H9 (cell line): ENCODE measurements around the gene KLHL7. TPM values are rescaled to one million over a fixed set of nuclear protein-coding genes. Genes with fewer than 3 reads are reported as not detected.

Experiments used
- DNase-seq: peaks from one replicate; pipeline ENCODE4 v3.0.0-alpha.2; 2017
- H2AFZ ChIP-seq: one replicate; pipeline ENCODE4 v1.6.1; 2013; ENCODE audit warnings: mild to moderate bottlenecking, low read length, control low read depth, moderate library complexity
- H2AK5ac ChIP-seq: 2 replicates; pipeline ENCODE4 v1.6.1; 2013; ENCODE audit warnings: low read length, control low read depth, mixed read lengths; ENCODE audit not compliant: insufficient read length
- H2BK120ac ChIP-seq: one replicate; pipeline ENCODE4 v1.6.1; 2013; ENCODE audit warnings: low read depth, mild to moderate bottlenecking, low read length, control low read depth, inconsistent platforms; ENCODE audit not compliant: poor library complexity, severe bottlenecking
- H2BK12ac ChIP-seq: 2 replicates; pipeline ENCODE4 v1.6.1; 2013; ENCODE audit warnings: low read length, control low read depth, mixed read lengths, low read depth; ENCODE audit not compliant: insufficient read length
- H2BK15ac ChIP-seq: 2 replicates; pipeline ENCODE4 v1.6.1; 2013; ENCODE audit warnings: low read depth, low read length, control low read depth
- H2BK20ac ChIP-seq: one replicate; pipeline ENCODE4 v1.6.1; 2013; ENCODE audit warnings: low read depth, mild to moderate bottlenecking, low read length, control low read depth, inconsistent platforms; ENCODE audit not compliant: poor library complexity, severe bottlenecking
- H2BK5ac ChIP-seq: 2 replicates; pipeline ENCODE4 v1.6.1; 2013; ENCODE audit warnings: low read length, control low read depth, mixed read lengths; ENCODE audit not compliant: insufficient read length
- H3K14ac ChIP-seq: 2 replicates; pipeline ENCODE4 v1.6.1; 2013; ENCODE audit warnings: low read length, control low read depth; ENCODE audit not compliant: insufficient read depth
- H3K18ac ChIP-seq: 2 replicates; pipeline ENCODE4 v1.6.1; 2013; ENCODE audit warnings: low read depth, mild to moderate bottlenecking, mixed read lengths, low read length, control low read depth; ENCODE audit not compliant: insufficient read length
- H3K23ac ChIP-seq: 2 replicates; pipeline ENCODE4 v1.6.1; 2013; ENCODE audit warnings: low read length, control low read depth, mixed read lengths, low read depth; ENCODE audit not compliant: insufficient read length
- H3K23me2 ChIP-seq: 2 replicates; pipeline ENCODE4 v1.6.1; 2013; ENCODE audit warnings: low read depth, mild to moderate bottlenecking, mixed read lengths, low read length, control low read depth; ENCODE audit not compliant: insufficient read length, poor library complexity, severe bottlenecking
- H3K27ac ChIP-seq: 2 replicates; pipeline ENCODE4 v1.5.1; 2013; ENCODE audit warnings: low read length, control low read depth, mixed read lengths, low read depth; ENCODE audit not compliant: insufficient read length
- H3K27me3 ChIP-seq: 2 replicates; pipeline ENCODE4 v1.6.1; 2013; ENCODE audit warnings: low read length, control low read depth, inconsistent platforms; ENCODE audit not compliant: insufficient read depth
- H3K4ac ChIP-seq: 2 replicates; pipeline ENCODE4 v1.6.1; 2013; ENCODE audit warnings: low read depth, mild to moderate bottlenecking, control low read depth, inconsistent platforms, low read length, moderate library complexity
- H3K4me1 ChIP-seq: 2 replicates; pipeline ENCODE4 v1.6.1; 2013; ENCODE audit warnings: low read length, control low read depth, inconsistent platforms; ENCODE audit not compliant: insufficient read depth
- H3K4me2 ChIP-seq: 2 replicates; pipeline ENCODE4 v1.6.1; 2013; ENCODE audit warnings: low read length, control low read depth, mixed read lengths; ENCODE audit not compliant: insufficient read length, insufficient read depth
- H3K56ac ChIP-seq: 2 replicates; pipeline ENCODE4 v1.6.1; 2013; ENCODE audit warnings: low read depth, mild to moderate bottlenecking, mixed read lengths, low read length, control low read depth; ENCODE audit not compliant: insufficient read length
- H3K79me1 ChIP-seq: 2 replicates; pipeline ENCODE4 v1.6.1; 2013; ENCODE audit warnings: low read depth, mild to moderate bottlenecking, moderate library complexity, low read length, control low read depth, inconsistent platforms; ENCODE audit not compliant: insufficient read depth, poor library complexity, severe bottlenecking
- H3K79me2 ChIP-seq: 2 replicates; pipeline ENCODE4 v1.6.1; 2013; ENCODE audit warnings: low read length, control low read depth, inconsistent platforms; ENCODE audit not compliant: insufficient read depth
- H3K9ac ChIP-seq: 2 replicates; pipeline ENCODE4 v1.6.1; 2013; ENCODE audit warnings: low read length, control low read depth, mixed read lengths; ENCODE audit not compliant: insufficient read length; ENCODE audit errors: extremely low read depth
- H3K9me3 ChIP-seq: one replicate; pipeline ENCODE4 v1.6.1; 2013; ENCODE audit warnings: low read depth, low read length, inconsistent platforms; ENCODE audit not compliant: control insufficient read depth
- H3T11ph ChIP-seq: one replicate; pipeline ENCODE4 v1.6.1; 2013; ENCODE audit warnings: mild to moderate bottlenecking, low read length, control low read depth, inconsistent platforms
- H4K20me1 ChIP-seq: one replicate; pipeline ENCODE4 v1.6.1; 2013; ENCODE audit not compliant: control insufficient read depth, insufficient read length, insufficient read depth
- H4K5ac ChIP-seq: 2 replicates; pipeline ENCODE4 v1.6.1; 2013; ENCODE audit warnings: low read depth, mild to moderate bottlenecking, mixed read lengths, low read length, control low read depth; ENCODE audit not compliant: insufficient read length
- H4K8ac ChIP-seq: replicated peaks from 2 replicates; pipeline ENCODE4 v1.6.1; 2013; ENCODE audit warnings: low read length, control low read depth, mixed read lengths, low read depth; ENCODE audit not compliant: insufficient read length
- H4K91ac ChIP-seq: 2 replicates; pipeline ENCODE4 v1.6.1; 2013; ENCODE audit warnings: low read depth, mild to moderate bottlenecking, moderate library complexity, mixed read lengths, low read length, control low read depth; ENCODE audit not compliant: insufficient read length
- H3K27ac Mint-ChIP-seq, 3 experiments: 2 replicates in 2 of 3; 3 replicates in 1 of 3; pipeline ENCODE4 v1.8.0; 2020 to 2021; ENCODE audit warnings: mixed read lengths in 3 of 3, mild to moderate bottlenecking in 1 of 3, moderate library complexity in 1 of 3
- H3K27me3 Mint-ChIP-seq: 2 replicates; pipeline ENCODE4 v1.8.0; 2021; ENCODE audit warnings: low read depth, mild to moderate bottlenecking, moderate library complexity, mixed read lengths
- H3K36me3 Mint-ChIP-seq, 3 experiments: 2 replicates in 2 of 3; 3 replicates in 1 of 3; pipeline ENCODE4 v1.8.0; 2020 to 2021; ENCODE audit warnings: low read depth in 3 of 3, mixed read lengths in 3 of 3; ENCODE audit not compliant: insufficient read depth in 1 of 3
- H3K4me1 Mint-ChIP-seq, 2 experiments: 2 replicates each; pipeline ENCODE4 v1.8.0; 2020; ENCODE audit warnings: mixed read lengths in 2 of 2
- H3K4me3 Mint-ChIP-seq, 2 experiments: 2 replicates in 1 of 2; 3 replicates in 1 of 2; pipeline ENCODE4 v1.8.0; 2020 to 2021; ENCODE audit warnings: mild to moderate bottlenecking in 2 of 2, mixed read lengths in 2 of 2, moderate library complexity in 1 of 2
- H3K9me3 Mint-ChIP-seq, 2 experiments: 2 replicates in 1 of 2; 3 replicates in 1 of 2; pipeline ENCODE4 v1.8.0; 2020; ENCODE audit warnings: mild to moderate bottlenecking in 2 of 2, mixed read lengths in 2 of 2, moderate library complexity in 1 of 2
- WGBS: extraction: QIAGEN DNeasy Blood & Tissue Kit; methylation state at CpG from one replicate; pipeline ENCODE4 v1.1.7; 2013; ENCODE audit warnings: missing lambda C conversion rate, low lambda C conversion rate, mixed read lengths; ENCODE audit not compliant: insufficient read length; ENCODE audit errors: extremely low coverage; 5-methylcytosine and 5-hydroxymethylcytosine counted together
- total RNA-seq: library from RNA; stranded (reverse); gene quantifications from 2 replicates; pipeline ENCODE4 v1.2.1, GENCODE V29; 2021
- TF ChIP-seq, protein P1 (sequence below): fragments of 200-600 bp; sonication (generic); conservative IDR thresholded peaks from 3 replicates; pipeline ENCODE4 v1.8.0; 2021; ENCODE audit warnings: antibody characterized with exemption, mild to moderate bottlenecking

KLHL7 gene
- total RNA-seq, 1 experiment from 2014 or later = 56.7 TPM

GRCh38 chr7:23158546-23158945 is 53.0 kb downstream of the KLHL7 start:
- H3T11ph ChIP-seq = no peak overlapping the region
- no peak overlapping the region for H3K23ac ChIP-seq
- no peak overlapping the region for H3K4ac ChIP-seq
- no peak overlapping the region for H2BK120ac ChIP-seq
- Mint-ChIP-seq H3K9me3 (no peaks in the 10 kb centered on the region), H3K36me3 (peaks cover 1 to 31% (median 6%) of the 10 kb centered on the region in 3 experiments; a peak in 5 of 7 replicates), H3K27me3 (no peaks in the 10 kb centered on the region), H3K4me1 (no peaks in the 10 kb centered on the region), H3K4me3 (no peak overlapping the region), H3K27ac (peak overlapping the region in 1 of 3 experiments; percentile 9; a peak in 1 of 7 replicates)
- no peak overlapping the region for H2BK15ac ChIP-seq
- H3K4me2 ChIP-seq = no peak overlapping the region
- no peaks in the 10 kb centered on the region for H3K79me2 ChIP-seq
- H3K27me3 ChIP-seq = no peaks in the 10 kb centered on the region
- no peak overlapping the region for H4K5ac ChIP-seq
- H2BK20ac ChIP-seq = no peak overlapping the region
- H3K79me1 ChIP-seq = no peaks in the 10 kb centered on the region
- H4K8ac ChIP-seq = no peak overlapping the region
- no peaks in the 10 kb centered on the region for H3K23me2 ChIP-seq
- no peak overlapping the region for H3K18ac ChIP-seq
- no peak overlapping the region for H2AK5ac ChIP-seq
- no peak overlapping the region for H3K27ac ChIP-seq
- H3K14ac ChIP-seq = no peak overlapping the region
- no peaks in the 10 kb centered on the region for H3K4me1 ChIP-seq
- no peak overlapping the region for H4K91ac ChIP-seq
- TF ChIP-seq, protein P1, sequence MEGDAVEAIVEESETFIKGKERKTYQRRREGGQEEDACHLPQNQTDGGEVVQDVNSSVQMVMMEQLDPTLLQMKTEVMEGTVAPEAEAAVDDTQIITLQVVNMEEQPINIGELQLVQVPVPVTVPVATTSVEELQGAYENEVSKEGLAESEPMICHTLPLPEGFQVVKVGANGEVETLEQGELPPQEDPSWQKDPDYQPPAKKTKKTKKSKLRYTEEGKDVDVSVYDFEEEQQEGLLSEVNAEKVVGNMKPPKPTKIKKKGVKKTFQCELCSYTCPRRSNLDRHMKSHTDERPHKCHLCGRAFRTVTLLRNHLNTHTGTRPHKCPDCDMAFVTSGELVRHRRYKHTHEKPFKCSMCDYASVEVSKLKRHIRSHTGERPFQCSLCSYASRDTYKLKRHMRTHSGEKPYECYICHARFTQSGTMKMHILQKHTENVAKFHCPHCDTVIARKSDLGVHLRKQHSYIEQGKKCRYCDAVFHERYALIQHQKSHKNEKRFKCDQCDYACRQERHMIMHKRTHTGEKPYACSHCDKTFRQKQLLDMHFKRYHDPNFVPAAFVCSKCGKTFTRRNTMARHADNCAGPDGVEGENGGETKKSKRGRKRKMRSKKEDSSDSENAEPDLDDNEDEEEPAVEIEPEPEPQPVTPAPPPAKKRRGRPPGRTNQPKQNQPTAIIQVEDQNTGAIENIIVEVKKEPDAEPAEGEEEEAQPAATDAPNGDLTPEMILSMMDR = no peak
- DNase-seq = no peak
- no peaks in the 10 kb centered on the region for H4K20me1 ChIP-seq
- H2BK12ac ChIP-seq = no peak overlapping the region
- H2BK5ac ChIP-seq = no peak overlapping the region
- no peak overlapping the region for H3K56ac ChIP-seq
- H3K9me3 ChIP-seq = no peaks in the 10 kb centered on the region
- WGBS = no CpG with 5 or more reads among the region's 2 CpGs
- no peak overlapping the region for H2AFZ ChIP-seq
- H3K9ac ChIP-seq = no peak overlapping the region
